ENCODE results near the gene HOXC6.

Gene HOXC6

GRCh38 chr12:54001283-54002187 lies 26.7 kb upstream of the HOXC6 start:
- H3K4me1 ChIP-seq (ENCODE audit: control insufficient read depth, insufficient read depth, low read length) = no peaks in the 10 kb centered on the region
- no peak overlapping the region for H3K9ac ChIP-seq (ENCODE audit: low read length)
- H3K27me3 ChIP-seq (ENCODE audit: control insufficient read depth, insufficient read depth, low read length) = peaks cover 77% of the 10 kb centered on the region
- no peak overlapping the region for H3K4me3 ChIP-seq (ENCODE audit: low read length)
- H3K27ac ChIP-seq (ENCODE audit: low read depth, low read length) = no peak overlapping the region
- no peaks in the 10 kb centered on the region for H3K36me3 ChIP-seq (ENCODE audit: control insufficient read depth, insufficient read depth, low read length)

DNA sequence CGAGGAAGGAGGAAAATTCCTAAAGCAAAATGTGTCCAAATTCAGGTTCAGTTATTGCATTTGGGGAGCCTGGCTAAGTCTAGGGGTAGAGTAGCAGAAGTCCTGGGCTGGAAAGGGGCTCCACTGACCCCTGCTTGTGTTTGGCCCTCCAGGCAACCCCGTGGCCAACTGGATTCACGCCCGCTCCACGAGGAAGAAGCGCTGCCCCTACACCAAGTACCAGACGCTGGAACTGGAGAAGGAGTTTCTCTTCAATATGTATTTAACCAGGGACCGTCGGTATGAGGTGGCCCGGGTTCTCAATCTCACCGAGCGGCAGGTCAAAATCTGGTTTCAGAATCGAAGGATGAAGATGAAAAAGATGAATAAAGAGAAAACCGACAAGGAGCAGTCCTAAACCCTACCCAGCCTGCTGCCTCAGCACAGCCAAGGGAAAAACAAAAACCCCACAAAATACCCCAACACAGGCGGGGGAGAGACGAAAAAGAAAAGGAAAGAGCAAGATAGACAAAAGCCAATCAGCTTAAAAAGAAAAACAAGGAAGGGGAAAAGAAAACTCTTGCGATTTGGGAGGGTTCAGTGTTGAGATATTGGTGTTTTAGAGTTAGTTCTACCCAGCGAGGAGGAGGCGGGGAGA lies 25.8 kb upstream of the HOXC6 start:
- no peaks in the 10 kb centered on the region for H3K36me3 ChIP-seq (ENCODE audit: control insufficient read depth, insufficient read depth, low read length)
- no peak overlapping the region for H3K9ac ChIP-seq (ENCODE audit: low read length)
- H3K4me3 ChIP-seq (ENCODE audit: low read length) = no peak overlapping the region
- peaks cover 75% of the 10 kb centered on the region for H3K27me3 ChIP-seq (ENCODE audit: control insufficient read depth, insufficient read depth, low read length)
- no peaks in the 10 kb centered on the region for H3K4me1 ChIP-seq (ENCODE audit: control insufficient read depth, insufficient read depth, low read length)
- H3K27ac ChIP-seq (ENCODE audit: low read depth, low read length) = no peak overlapping the region

DNA sequence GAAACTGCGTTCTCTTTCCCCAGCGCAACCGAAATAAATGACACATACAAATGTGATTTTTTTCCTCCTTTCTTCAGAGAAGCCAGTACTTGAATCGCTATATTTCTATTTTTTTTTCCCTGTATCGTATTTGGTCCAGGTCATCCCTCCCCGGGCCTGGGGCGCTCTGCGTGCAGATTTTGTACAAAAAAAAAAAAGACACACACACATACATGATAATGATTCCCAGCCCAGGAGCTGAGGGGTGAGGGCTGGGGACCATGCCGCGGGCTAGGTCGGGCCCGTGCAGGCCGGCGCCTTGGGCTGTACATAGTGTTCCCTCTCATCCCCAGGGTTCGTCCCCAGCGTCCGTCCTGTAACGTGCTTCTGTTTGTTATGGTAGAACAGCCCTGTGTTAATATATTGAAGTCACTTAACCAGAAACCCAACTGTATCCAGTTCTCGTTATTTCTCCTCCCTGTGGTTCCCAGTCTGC lies 25.3 kb upstream of the HOXC6 start:
- no peaks in the 10 kb centered on the region for H3K36me3 ChIP-seq (ENCODE audit: control insufficient read depth, insufficient read depth, low read length)
- no peaks in the 10 kb centered on the region for H3K4me1 ChIP-seq (ENCODE audit: control insufficient read depth, insufficient read depth, low read length)
- H3K4me3 ChIP-seq (ENCODE audit: low read length) = no peak overlapping the region
- peaks cover 73% of the 10 kb centered on the region for H3K27me3 ChIP-seq (ENCODE audit: control insufficient read depth, insufficient read depth, low read length)
- no peak overlapping the region for H3K27ac ChIP-seq (ENCODE audit: low read depth, low read length)
- no peak overlapping the region for H3K9ac ChIP-seq (ENCODE audit: low read length)

GRCh38 chr12:54003625-54004024 lies 24.6 kb upstream of the HOXC6 start:
- no peak overlapping the region for H3K27ac ChIP-seq (ENCODE audit: low read depth, low read length)
- H3K9ac ChIP-seq (ENCODE audit: low read length) = no peak overlapping the region
- H3K4me3 ChIP-seq (ENCODE audit: low read length) = no peak overlapping the region
- H3K36me3 ChIP-seq (ENCODE audit: control insufficient read depth, insufficient read depth, low read length) = no peaks in the 10 kb centered on the region
- H3K27me3 ChIP-seq (ENCODE audit: control insufficient read depth, insufficient read depth, low read length) = peaks cover 73% of the 10 kb centered on the region
- no peaks in the 10 kb centered on the region for H3K4me1 ChIP-seq (ENCODE audit: control insufficient read depth, insufficient read depth, low read length)

- H3K27ac ChIP-seq (ENCODE audit: low read depth, low read length) = no peak overlapping the region
- peaks cover under 1% of the 10 kb centered on the region for H3K4me1 ChIP-seq (ENCODE audit: control insufficient read depth, insufficient read depth, low read length)
- H3K27me3 ChIP-seq (ENCODE audit: control insufficient read depth, insufficient read depth, low read length) = peaks cover 71% of the 10 kb centered on the region
Observed at GRCh38 chr12:54004063-54004840, 24.0 kb upstream of the HOXC6 start.

GRCh38 chr12:54004841-54005530 lies 23.3 kb upstream of the HOXC6 start:
- Histone ChIP-seq H3K4me1 (ENCODE audit: control insufficient read depth, insufficient read depth, low read length) (peaks cover 3% of the 10 kb centered on the region), H3K27ac (ENCODE audit: low read depth, low read length) (no peak overlapping the region), H3K9ac (ENCODE audit: low read length) (no peak overlapping the region), H3K27me3 (ENCODE audit: control insufficient read depth, insufficient read depth, low read length) (peaks cover 74% of the 10 kb centered on the region), H3K4me3 (ENCODE audit: low read length) (no peak overlapping the region), H3K36me3 (ENCODE audit: control insufficient read depth, insufficient read depth, low read length) (no peaks in the 10 kb centered on the region)

More at GRCh38 chr12:54004063-54004840, 24.0 kb upstream of the HOXC6 start:
- no peak overlapping the region for H3K4me3 ChIP-seq (ENCODE audit: low read length)
- H3K9ac ChIP-seq (ENCODE audit: low read length) = no peak overlapping the region
- no peaks in the 10 kb centered on the region for H3K36me3 ChIP-seq (ENCODE audit: control insufficient read depth, insufficient read depth, low read length)

GRCh38 chr12:54005531-54005852 lies 22.7 kb upstream of the HOXC6 start:
- no peak overlapping the region for H3K4me3 ChIP-seq (ENCODE audit: low read length)

DNA sequence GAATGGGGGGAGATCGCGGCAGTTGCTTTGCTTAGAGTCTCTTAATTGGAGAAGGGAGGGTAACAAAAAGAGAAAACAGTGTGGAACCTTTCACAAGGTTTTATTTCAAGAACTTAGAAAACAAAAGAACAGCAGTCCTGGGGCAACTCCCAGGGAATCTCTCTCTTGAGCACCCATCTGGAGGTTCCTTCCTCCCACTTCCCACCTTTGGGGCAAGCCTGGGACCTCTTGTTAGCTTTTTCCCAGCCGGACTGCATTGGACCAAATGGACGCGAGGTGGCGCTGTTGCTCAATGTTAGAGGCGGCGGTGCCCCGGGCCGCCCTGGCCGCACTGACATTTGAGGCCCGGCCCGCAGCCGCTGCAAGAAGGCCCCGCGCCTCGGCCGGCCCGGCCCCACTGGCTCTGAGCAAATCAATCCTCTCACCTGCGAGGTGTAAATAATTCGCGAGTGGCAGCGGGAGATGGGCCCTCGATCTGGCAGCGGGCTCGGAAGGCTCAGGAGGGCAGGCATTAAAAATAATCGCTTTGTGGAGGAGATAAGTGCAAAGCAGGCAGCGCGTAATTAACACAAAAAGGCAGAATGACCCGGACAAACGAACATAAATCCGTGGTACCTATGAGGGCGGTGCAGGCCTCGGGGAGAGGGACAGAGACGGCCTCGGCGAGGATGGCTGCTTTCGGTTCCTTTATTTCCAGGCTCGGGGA lies 22.2 kb upstream of the HOXC6 start:
- Histone ChIP-seq H3K4me1 (ENCODE audit: control insufficient read depth, insufficient read depth, low read length) (peaks cover 3% of the 10 kb centered on the region), H3K4me3 (ENCODE audit: low read length) (peak overlapping the region; percentile 39)

More at GRCh38 chr12:54005531-54005852, 22.7 kb upstream of the HOXC6 start:
- H3K36me3 ChIP-seq (ENCODE audit: control insufficient read depth, insufficient read depth, low read length) = no peaks in the 10 kb centered on the region
- peaks cover 75% of the 10 kb centered on the region for H3K27me3 ChIP-seq (ENCODE audit: control insufficient read depth, insufficient read depth, low read length)
- H3K4me1 ChIP-seq (ENCODE audit: control insufficient read depth, insufficient read depth, low read length) = peaks cover 3% of the 10 kb centered on the region
- H3K9ac ChIP-seq (ENCODE audit: low read length) = no peak overlapping the region
- H3K27ac ChIP-seq (ENCODE audit: low read depth, low read length) = no peak overlapping the region

GRCh38 chr12:54006559-54007220 lies 21.6 kb upstream of the HOXC6 start:
- H3K9ac ChIP-seq (ENCODE audit: low read length) = no peak overlapping the region
- peaks cover 72% of the 10 kb centered on the region for H3K27me3 ChIP-seq (ENCODE audit: control insufficient read depth, insufficient read depth, low read length)
- no peak overlapping the region for H3K27ac ChIP-seq (ENCODE audit: low read depth, low read length)
- H3K4me1 ChIP-seq (ENCODE audit: control insufficient read depth, insufficient read depth, low read length) = peaks cover 3% of the 10 kb centered on the region
- H3K4me3 ChIP-seq (ENCODE audit: low read length) = peak overlapping the region; percentile 39
- no peaks in the 10 kb centered on the region for H3K36me3 ChIP-seq (ENCODE audit: control insufficient read depth, insufficient read depth, low read length)

More for the DNA sequence above, 22.2 kb upstream of the HOXC6 start:
- Histone ChIP-seq H3K27ac (ENCODE audit: low read depth, low read length) (no peak overlapping the region), H3K9ac (ENCODE audit: low read length) (no peak overlapping the region), H3K27me3 (ENCODE audit: control insufficient read depth, insufficient read depth, low read length) (peaks cover 75% of the 10 kb centered on the region), H3K36me3 (ENCODE audit: control insufficient read depth, insufficient read depth, low read length) (no peaks in the 10 kb centered on the region)

- no peak overlapping the region for H3K4me3 ChIP-seq (ENCODE audit: low read length)
- H3K36me3 ChIP-seq (ENCODE audit: control insufficient read depth, insufficient read depth, low read length) = no peaks in the 10 kb centered on the region
- peaks cover 66% of the 10 kb centered on the region for H3K27me3 ChIP-seq (ENCODE audit: control insufficient read depth, insufficient read depth, low read length)
- H3K4me1 ChIP-seq (ENCODE audit: control insufficient read depth, insufficient read depth, low read length) = peaks cover 3% of the 10 kb centered on the region
- H3K9ac ChIP-seq (ENCODE audit: low read length) = no peak overlapping the region
- H3K27ac ChIP-seq (ENCODE audit: low read depth, low read length) = no peak overlapping the region
Observed at GRCh38 chr12:54007538-54008259, 20.5 kb upstream of the HOXC6 start.

DNA sequence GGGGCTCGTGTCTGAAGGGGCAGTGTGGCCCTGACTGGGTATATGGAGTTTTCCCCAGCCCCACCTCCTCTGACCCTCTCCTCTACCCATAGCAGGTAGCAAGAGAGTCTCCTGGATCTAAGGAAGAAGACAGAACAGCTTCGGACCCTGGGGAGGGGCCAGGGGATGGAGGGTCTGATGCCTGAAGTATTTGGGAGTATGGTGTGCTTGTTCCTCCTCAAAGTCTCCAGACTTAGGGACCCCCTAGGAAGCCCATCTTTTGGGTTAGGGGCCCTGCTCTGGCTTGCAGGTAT lies 20.0 kb upstream of the HOXC6 start:
- Histone ChIP-seq H3K9ac (ENCODE audit: low read length) (no peak overlapping the region), H3K36me3 (ENCODE audit: control insufficient read depth, insufficient read depth, low read length) (no peaks in the 10 kb centered on the region), H3K4me1 (ENCODE audit: control insufficient read depth, insufficient read depth, low read length) (peaks cover 3% of the 10 kb centered on the region), H3K27me3 (ENCODE audit: control insufficient read depth, insufficient read depth, low read length) (peaks cover 67% of the 10 kb centered on the region), H3K27ac (ENCODE audit: low read depth, low read length) (no peak overlapping the region), H3K4me3 (ENCODE audit: low read length) (no peak overlapping the region)

Measured in rectal smooth muscle tissue (tissue), 1 donor.